NK-92 treated with Interleukin-12 subunit alpha and Interleukin-12 subunit beta, amount 100 ng/mL, for 24 hours (cell line): ENCODE measurements around the gene STRAP.
A peak's percentile ranks its signal among the peaks of the same experiment; 100 is the strongest.
"Not testable (repeated sequence)": the region's sequence is repeated elsewhere in the genome, so short reads cannot be mapped to it uniquely, and the experiment has no call there.

Experiments used
- DNase-seq: peaks from one replicate; lab custom pipeline; 2025; lab: John Stamatoyannopoulos, UW

The STRAP gene

DNA sequence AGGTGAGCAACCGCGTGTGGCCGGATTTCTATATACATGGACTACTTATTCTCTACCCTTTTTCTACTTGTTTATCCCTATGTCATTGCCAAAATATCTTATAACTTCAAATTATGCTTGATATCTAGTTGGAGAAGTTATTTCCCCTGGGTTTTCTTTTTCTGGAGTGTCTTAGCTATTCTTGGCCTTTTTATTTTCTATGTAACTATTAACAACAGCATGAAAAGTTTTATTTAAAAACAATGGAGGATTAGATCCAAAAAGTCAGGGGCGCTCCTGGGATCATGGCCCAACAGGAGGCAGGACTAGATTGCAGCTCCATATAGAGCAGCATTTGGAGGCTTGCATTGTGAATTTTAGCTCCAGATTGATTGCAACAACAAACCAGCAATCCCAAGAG lies 8.6 kb upstream of the STRAP start:
- no peak for DNase-seq

- DNase-seq: not testable (repeated sequence)
These were observed 7.5 kb upstream of the STRAP start for GRCh38 chr12:15874556-15875145.

DNA sequence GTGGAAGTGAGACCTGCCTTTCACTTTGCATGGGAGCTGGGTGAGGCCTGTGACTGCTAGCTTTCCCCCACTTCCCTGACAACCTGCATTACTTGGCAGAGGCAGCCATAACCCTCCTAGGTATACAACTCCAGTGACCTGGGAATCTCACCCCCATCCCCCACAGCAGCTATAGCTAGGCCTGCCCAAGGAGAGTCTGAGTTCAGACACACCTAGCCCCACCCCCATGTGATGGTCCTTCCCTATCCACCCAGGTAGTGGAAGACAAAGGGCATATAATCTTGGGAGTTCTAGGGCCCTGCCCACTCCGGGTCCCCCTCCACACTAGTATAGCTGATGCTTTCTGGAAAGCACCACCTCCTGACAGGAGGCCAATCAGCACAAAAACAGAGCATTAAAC lies 6.3 kb upstream of the STRAP start:
- DNase-seq: no peak

DNA sequence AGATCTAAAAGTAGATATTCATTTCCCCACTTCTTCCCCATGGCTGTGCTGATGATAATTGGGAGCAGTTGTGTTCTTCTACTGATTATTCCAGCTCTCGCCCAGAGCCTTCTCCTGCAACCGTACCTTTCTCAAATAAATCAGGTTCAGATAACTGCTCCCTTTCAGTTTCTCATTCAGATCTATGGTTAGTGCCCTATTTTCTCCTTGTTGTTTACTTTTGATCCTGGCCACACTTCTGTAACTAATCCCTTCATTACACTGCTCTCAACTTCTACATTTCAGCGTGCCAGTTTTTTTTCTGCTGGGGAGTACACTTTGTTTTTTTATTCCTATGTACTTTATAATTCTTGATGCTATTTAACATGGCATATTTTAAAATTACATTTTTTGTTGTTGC lies 2.8 kb upstream of the STRAP start:
- no peak for DNase-seq

DNA sequence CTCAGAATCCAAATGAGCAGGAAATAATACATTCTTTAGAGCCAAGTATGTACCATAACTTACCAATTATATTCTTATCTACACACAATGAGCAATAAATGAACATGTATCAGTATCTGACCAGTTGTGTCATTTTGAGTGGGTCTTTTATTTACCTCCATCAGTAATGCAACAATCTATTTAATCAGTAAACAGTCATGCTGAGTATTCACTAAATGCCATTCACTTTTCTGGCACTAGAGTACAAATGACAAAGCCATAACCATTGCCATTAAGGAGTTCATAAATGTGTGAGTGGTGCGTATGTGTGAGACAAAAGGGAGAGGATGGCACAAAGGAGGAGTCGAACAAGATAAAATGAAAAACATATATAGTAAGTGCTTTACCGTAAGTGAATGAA lies 1.5 kb upstream of the STRAP start:
- DNase-seq: no peak

- DNase-seq: no peak
These were observed 1.3 kb downstream of the STRAP start for GRCh38 chr12:15883536-15883935.

- no peak for DNase-seq
These were observed 4.3 kb downstream of the STRAP start for GRCh38 chr12:15886372-15887042.

DNA sequence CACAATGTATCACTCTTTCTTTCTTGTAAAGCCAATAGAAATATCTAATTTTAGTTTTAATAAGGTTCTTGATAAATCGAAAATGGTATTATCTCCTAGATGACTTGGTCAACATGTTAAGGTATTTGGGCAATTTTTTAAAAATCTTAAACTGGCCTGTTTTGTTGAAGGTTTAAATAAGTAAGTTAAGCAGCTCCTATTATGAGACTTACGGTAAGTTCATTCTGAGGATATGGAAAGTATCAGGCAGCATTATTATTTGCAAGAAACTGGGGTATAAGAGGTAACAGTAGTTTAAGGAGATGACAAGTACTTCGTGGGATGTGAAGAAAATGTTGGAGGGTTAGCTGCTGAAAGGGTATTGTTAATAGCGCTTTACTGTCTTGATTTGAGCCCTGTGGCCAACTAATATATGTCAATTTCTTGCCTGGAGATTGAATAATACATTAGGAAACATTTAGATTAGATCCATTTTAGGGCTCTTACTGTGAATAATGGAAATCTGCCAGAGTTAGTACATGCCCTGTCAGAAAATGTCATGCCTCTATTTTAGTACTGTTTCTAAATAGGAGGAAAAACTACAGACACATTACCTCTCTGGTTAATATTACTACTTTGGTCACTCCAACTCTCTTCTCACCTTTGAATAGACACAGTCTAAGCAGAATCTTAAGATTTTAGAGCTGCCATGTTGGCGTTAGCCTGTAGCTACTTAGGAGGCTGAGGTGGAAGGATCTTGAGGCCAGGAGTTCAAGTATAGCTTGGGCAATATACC lies 5.0 kb downstream of the STRAP start:
- DNase-seq: no peak

- no peak for DNase-seq
These were observed 10.6 kb downstream of the STRAP start for GRCh38 chr12:15892645-15893259.

DNA sequence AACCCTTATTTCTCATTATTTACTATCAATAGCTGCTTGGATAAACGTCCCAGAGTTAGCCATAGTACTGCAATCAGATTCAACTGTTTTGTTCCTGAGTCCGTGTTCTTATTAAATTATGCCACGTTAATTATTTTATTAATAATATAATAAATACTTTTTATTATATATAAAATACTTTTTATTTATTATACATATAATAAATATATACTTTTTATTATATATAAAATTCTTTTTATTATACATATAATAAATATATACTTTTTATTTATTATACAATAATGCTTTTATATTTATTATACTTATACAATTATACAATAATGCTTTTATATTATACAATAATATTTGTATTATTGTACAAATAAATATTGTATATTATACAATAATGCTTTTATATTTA lies 11.1 kb downstream of the STRAP start:
- DNase-seq: no peak

DNA sequence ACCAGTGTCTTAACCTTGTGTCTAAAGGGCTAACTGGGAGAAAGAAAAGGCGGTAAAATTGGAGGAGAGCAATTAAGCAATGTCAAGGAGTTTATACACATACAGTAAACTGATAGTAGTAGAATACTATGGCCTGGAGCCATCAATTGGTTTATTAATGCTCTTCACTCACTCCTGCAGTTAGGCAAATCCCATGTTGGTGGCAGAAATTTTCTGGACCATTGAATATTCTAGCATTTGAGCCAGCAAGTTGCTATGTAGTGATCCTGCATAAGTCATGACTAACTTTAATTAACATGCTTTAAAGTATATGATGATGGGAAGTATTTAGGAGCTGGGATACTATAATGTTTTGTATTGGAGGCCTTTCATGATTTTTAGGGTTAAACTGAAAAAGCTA lies 14.7 kb downstream of the STRAP start:
- DNase-seq: no peak

GRCh38 chr12:15897433-15897832 lies 15.2 kb downstream of the STRAP start:
- no peak for DNase-seq

GRCh38 chr12:15899282-15899870 lies 17.2 kb downstream of the STRAP start:
- no peak for DNase-seq

DNA sequence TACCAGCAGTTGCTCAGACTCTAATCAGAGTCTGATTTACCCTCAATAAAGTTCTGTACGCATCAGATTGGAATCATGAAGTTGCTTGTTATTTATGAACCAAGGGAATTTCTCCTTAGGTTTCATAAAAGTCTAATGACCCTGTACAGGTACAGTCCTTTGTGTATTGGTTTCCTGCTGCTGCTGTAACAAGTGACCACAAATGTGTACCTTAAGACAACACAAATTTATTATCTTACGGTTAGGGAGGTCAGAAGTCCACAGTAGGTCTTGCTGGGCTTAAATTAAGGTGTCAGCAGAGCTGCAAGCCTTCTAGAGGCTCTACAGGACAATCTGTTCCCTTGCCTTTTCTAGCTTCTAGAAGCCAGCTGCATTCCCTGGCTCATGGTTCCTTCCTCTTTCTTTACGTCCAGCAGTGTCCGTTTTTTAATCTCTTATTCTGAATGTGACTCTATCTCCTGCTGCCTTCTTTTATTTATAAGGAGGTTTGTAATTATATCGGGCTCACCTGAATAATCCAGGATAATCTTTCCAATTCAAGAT lies 22.3 kb downstream of the STRAP start:
- DNase-seq: no peak

DNA sequence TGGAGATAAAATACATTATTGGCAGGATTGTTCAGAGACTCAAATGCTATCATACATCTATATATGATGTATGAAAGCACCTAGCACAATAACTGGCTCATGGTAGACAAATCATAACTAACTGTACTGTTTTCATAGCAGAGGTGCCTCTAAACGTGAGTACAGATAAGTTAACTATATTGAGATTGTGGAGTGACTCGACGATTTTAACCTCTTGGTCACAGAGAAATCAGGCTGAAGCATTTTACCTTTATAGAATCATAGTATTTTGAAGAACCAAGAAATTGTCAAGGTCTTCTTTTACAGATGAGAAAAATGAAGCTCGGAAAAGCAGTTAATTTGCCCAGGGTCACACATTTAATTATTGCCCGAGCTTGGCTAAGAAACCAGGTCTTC lies 28.3 kb downstream of the STRAP start:
- no peak for DNase-seq

GRCh38 chr12:15910864-15911721 lies 28.9 kb downstream of the STRAP start, which contains the start of gene DERA:
Gene DERA, plus strand, starts transcription at chr12:15911332. Its CDS starts 52 bp downstream, at chr12:15911384.
- DNase-seq: peak; percentile 20

DNA sequence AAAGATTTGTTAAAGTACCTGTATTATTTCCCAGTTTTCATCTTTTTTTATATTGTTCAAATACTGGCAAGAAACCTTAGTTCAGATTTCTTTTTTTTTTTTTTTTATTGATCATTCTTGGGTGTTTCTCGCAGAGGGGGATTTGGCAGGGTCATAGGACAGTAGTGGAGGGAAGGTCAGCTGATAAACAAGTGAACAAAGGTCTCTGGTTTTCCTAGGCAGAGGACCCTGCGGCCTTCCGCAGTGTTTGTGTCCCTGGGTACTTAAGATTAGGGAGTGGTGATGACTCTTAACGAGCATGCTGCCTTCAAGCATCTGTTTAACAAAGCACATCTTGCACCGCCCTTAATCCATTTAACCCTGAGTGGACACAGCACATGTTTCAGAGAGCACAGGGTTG lies 29.7 kb downstream of the STRAP start:
- DNase-seq: not testable (repeated sequence)

DNA sequence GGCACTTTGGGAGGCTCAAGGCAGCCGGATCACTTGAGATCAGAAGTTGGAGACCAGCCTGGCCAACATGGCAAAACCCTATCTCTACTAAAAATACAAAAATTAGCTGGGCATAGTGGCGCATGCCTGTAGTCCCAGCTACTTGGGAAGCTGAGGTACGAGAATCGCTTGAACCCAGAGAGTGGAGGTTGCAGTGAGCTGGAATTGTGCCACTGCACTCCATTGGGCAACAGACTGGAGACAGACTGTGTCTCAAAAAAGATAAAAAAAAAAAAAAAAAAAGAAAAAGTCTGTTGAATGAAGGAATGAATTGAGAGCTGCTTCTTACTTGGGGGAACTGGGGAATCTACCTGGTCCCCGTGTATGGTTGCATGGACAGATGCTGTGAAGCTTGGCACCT lies 31.9 kb downstream of the STRAP start:
- not testable (repeated sequence) for DNase-seq

GRCh38 chr12:15918066-15918465 lies 35.9 kb downstream of the STRAP start:
- DNase-seq: no peak

DNA sequence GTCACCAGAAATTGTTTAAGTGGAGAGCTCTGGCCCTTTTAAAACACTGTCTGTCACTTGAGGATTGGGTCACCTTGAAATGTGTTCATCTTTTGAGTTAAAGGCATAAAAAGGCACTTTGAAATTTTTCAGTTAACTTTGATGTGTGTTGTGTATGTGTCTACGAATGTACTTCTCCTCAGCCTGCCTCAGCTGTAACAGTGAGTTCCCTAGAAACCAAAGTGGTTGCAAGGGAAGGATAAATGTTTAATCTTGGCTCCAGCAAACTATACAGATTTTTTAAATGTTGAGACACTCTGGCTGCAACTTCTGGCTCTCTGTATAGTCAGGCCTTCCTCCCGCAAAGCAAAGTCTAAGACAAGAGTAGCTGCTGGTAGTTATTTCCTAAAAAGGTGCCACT lies 37.2 kb downstream of the STRAP start:
- no peak for DNase-seq

GRCh38 chr12:15924956-15925355 lies 42.8 kb downstream of the STRAP start:
- DNase-seq: no peak
